Nephron progenitor cell (in vitro differentiated cells): ENCODE measurements around the gene SEPTIN8.

Experiments used
- DNase-seq: peaks from one replicate; pipeline ENCODE4 v3.0.0; 2021
- H3K27ac Mint-ChIP-seq: 2 replicates; pipeline ENCODE4 v1.8.0; 2021; ENCODE audit warnings: mild to moderate bottlenecking, moderate library complexity, mixed read lengths
- H3K27me3 Mint-ChIP-seq: 2 replicates; pipeline ENCODE4 v1.8.0; 2021; ENCODE audit warnings: mild to moderate bottlenecking, low read depth, mixed read lengths; ENCODE audit not compliant: poor library complexity
- H3K36me3 Mint-ChIP-seq: 2 replicates; pipeline ENCODE4 v1.8.0; 2021; ENCODE audit warnings: low read depth, mixed read lengths
- H3K4me1 Mint-ChIP-seq: 2 replicates; pipeline ENCODE4 v1.8.0; 2021; ENCODE audit warnings: mixed read lengths
- H3K4me3 Mint-ChIP-seq: 2 replicates; pipeline ENCODE4 v1.8.0; 2021; ENCODE audit warnings: mild to moderate bottlenecking, moderate library complexity, mixed read lengths
- H3K9me3 Mint-ChIP-seq: 2 replicates; pipeline ENCODE4 v1.8.0; 2021; ENCODE audit warnings: mild to moderate bottlenecking, moderate library complexity, mixed read lengths
- TF ChIP-seq, protein P1 (sequence below): fragments of 200-600 bp; sonication (generic); IDR thresholded peaks from 2 replicates; pipeline ENCODE4 v1.5.0; 2021; ENCODE audit warnings: antibody characterized with exemption

The SEPTIN8 gene

DNA sequence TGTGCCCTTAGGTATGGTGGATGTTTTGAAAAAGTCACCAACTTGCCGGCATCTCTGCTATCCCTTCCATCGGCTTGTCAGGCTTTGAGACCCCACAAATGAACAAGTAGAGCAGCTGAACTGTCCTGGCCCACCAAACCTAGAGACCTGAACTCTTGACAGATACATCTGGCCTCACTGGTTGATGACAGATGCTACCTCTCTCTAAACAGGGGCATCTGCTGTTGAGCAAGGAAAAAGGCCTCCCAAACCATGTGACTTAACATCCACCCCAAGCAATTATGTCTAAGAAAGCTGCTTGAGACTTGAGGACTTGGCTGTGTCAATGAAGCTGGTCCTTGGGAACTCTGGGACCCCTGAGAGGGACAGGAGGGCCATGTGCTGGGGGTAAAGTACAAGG, 27.5 kb downstream of the SEPTIN8 start:
- DNase-seq: no peak
- Mint-ChIP-seq H3K4me1 (peaks cover 7% of the 10 kb centered on the region), H3K27me3 (peaks cover 88% of the 10 kb centered on the region), H3K4me3 (no peak overlapping the region), H3K27ac (no peak overlapping the region), H3K9me3 (no peaks in the 10 kb centered on the region), H3K36me3 (no peaks in the 10 kb centered on the region)
- TF ChIP-seq, protein P1, sequence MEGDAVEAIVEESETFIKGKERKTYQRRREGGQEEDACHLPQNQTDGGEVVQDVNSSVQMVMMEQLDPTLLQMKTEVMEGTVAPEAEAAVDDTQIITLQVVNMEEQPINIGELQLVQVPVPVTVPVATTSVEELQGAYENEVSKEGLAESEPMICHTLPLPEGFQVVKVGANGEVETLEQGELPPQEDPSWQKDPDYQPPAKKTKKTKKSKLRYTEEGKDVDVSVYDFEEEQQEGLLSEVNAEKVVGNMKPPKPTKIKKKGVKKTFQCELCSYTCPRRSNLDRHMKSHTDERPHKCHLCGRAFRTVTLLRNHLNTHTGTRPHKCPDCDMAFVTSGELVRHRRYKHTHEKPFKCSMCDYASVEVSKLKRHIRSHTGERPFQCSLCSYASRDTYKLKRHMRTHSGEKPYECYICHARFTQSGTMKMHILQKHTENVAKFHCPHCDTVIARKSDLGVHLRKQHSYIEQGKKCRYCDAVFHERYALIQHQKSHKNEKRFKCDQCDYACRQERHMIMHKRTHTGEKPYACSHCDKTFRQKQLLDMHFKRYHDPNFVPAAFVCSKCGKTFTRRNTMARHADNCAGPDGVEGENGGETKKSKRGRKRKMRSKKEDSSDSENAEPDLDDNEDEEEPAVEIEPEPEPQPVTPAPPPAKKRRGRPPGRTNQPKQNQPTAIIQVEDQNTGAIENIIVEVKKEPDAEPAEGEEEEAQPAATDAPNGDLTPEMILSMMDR: no peak

DNA sequence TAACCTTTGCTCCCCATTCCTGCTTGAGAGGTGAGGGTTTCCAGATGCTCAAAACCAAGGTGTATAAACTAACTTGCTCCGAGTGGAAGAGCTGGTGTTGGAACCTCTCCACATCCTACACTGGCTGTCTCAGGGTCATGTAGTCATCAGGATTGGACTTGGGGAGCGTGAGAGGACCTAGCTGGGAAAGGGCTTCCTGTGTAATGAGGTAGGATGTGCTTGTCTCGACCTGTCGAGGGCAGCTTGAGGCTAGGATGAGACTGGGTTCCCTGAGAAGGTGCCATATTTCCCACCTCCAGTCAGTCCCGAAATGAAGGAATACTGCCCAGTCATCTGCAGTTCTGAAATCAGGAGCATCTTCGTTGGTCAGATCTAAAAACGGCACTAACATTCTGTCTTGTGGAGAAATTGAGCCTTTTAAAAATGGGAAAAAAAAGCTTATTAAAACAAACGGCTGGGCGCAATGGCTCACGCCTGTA, 28.5 kb downstream of the SEPTIN8 start:
- no peak for DNase-seq
- Mint-ChIP-seq H3K36me3 (no peaks in the 10 kb centered on the region), H3K4me1 (peaks cover 5% of the 10 kb centered on the region), H3K4me3 (peak overlapping the region; percentile 42), H3K9me3 (no peaks in the 10 kb centered on the region), H3K27me3 (peaks cover 95% of the 10 kb centered on the region), H3K27ac (no peak overlapping the region)
- TF ChIP-seq, protein P1: no peak

DNA sequence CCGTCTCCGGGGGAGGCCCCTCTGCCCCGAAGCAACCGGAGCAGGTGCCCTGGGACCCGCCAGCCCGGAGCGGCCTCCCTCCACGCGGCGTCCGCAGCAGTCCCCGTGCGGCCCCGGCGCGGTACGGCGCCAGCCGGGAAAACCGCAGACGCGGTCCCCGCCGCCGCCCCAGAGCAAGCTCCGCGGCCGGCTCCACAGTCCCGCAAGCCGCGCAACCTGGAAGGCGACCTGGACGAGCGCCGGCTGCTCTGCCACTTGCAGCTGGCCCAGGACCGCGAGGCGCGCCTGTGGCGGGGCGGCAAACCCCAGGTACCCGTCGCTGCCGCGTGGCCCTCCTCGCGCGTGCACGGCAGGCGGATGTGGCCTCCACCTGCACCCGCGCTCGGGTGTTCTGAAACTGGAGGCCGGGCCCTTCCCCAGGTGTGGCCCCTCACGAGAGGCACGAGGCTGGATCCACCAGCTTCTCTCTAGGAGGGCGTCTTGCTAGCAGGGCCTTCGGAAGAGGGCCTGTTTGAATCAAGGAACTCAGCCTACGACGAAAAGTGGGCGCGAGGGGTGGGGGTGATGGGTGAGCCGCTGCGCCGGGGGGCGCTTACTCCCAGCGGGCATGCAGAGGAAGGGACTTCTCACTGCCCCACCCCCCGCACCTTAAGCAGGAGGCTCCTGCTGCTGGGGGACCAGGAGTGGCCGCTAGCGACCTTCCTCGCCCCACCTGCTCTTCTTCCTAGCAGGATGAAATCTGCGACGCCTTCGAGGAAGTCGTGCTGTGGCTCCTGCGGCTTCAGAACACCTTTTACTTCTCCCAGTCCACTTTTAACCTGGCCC, 29.2 kb downstream of the SEPTIN8 start:
- H3K27ac Mint-ChIP-seq: no peak overlapping the region
- no peaks in the 10 kb centered on the region for H3K4me1 Mint-ChIP-seq
- TF ChIP-seq, protein P1: no peak
- H3K4me3 Mint-ChIP-seq: peak overlapping the region; percentile 42
- peaks cover 97% of the 10 kb centered on the region for H3K27me3 Mint-ChIP-seq
- peak; percentile 59 for DNase-seq
- H3K36me3 Mint-ChIP-seq: no peaks in the 10 kb centered on the region
- H3K9me3 Mint-ChIP-seq: peaks cover 5% of the 10 kb centered on the region

DNA sequence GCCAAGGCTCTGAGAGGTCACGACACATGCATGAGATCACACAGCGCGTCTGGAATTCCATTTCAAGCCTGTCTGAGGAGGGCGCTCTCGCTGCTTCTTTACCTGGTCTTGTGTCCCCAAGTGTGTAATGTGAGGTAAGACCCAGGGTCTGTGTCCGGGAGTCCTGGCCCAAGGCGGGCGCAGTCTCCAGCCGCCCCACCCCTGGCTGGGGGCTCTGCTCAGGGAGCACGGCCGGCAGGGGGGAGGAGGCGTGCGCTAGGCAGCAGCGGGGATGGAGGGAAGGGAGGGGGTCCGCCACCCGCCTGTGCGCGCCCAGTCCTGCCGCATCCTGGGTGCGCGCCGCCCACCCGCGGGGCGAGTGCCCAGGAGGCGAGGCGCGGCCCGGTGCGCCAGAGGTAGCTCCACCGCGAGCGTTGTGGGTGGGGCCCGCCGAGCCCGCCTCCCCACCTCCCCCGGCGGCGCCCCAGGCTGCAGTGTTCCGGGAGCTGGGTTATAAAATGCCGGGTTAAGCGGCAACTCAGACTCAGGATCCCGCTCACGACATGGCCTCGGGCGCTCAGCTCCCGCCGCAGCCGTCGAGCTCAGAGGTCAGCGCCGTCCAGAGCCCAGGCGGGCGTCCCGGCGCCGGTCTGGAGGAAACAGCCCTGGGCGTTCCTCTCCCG, 30.0 kb downstream of the SEPTIN8 start, which contains the start of gene CCNI2:
CCNI2 (plus strand) TSS at position 473 of the 662 bp plus-strand sequence; CDS start at position 543, 70 bp downstream.
- H3K4me1 Mint-ChIP-seq: no peaks in the 10 kb centered on the region
- no peak for DNase-seq

DNA sequence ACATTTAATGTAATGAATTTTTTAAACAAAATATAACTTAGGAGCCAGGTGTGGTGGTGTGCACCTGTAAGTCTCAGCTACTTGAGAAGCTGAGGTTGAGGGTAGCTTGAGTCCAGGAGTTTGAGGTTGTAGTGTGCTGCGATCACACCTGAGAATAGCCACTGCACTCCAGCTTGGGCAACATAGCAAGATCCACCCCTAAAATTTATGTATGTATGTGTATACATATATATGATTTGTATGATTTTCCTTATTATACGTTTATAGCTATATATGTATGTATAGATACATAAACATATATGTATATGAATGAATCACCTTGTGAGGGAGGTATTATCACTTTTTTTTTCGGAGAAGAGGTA, 30.5 kb downstream of the SEPTIN8 start:
- Mint-ChIP-seq H3K27ac (no peak overlapping the region), H3K4me1 (no peaks in the 10 kb centered on the region), H3K9me3 (peaks cover 12% of the 10 kb centered on the region), H3K4me3 (peak overlapping the region; percentile 75), H3K36me3 (no peaks in the 10 kb centered on the region), H3K27me3 (peaks cover 99% of the 10 kb centered on the region)
- TF ChIP-seq, protein P1: no peak
- DNase-seq: no peak

More for the DNA sequence above, 30.0 kb downstream of the SEPTIN8 start, which contains the start of gene CCNI2:
- TF ChIP-seq, protein P1: no peak
- peak within 1 kb of the TSS; percentile 75 for H3K4me3 Mint-ChIP-seq
- peaks cover 99% of the 10 kb centered on the region for H3K27me3 Mint-ChIP-seq
- no peak within 1 kb of the TSS for H3K27ac Mint-ChIP-seq
- peaks cover 7% of the 10 kb centered on the region for H3K9me3 Mint-ChIP-seq
- no peaks in the 10 kb centered on the region for H3K36me3 Mint-ChIP-seq
